Aortic smooth muscle cell (primary cell): ENCODE data around the gene OBSCN. TPM values are rescaled to one million over a fixed set of nuclear protein-coding genes. Genes with fewer than 3 reads are reported as not detected.

ENCODE experiments used
- total RNA-seq: library from RNA; depleted of rRNA; stranded (reverse); fragments of >200 nt; gene quantifications from 2 replicates; pipeline ENCODE4 v1.2.3, GENCODE V29; 2014

OBSCN gene, protein sequence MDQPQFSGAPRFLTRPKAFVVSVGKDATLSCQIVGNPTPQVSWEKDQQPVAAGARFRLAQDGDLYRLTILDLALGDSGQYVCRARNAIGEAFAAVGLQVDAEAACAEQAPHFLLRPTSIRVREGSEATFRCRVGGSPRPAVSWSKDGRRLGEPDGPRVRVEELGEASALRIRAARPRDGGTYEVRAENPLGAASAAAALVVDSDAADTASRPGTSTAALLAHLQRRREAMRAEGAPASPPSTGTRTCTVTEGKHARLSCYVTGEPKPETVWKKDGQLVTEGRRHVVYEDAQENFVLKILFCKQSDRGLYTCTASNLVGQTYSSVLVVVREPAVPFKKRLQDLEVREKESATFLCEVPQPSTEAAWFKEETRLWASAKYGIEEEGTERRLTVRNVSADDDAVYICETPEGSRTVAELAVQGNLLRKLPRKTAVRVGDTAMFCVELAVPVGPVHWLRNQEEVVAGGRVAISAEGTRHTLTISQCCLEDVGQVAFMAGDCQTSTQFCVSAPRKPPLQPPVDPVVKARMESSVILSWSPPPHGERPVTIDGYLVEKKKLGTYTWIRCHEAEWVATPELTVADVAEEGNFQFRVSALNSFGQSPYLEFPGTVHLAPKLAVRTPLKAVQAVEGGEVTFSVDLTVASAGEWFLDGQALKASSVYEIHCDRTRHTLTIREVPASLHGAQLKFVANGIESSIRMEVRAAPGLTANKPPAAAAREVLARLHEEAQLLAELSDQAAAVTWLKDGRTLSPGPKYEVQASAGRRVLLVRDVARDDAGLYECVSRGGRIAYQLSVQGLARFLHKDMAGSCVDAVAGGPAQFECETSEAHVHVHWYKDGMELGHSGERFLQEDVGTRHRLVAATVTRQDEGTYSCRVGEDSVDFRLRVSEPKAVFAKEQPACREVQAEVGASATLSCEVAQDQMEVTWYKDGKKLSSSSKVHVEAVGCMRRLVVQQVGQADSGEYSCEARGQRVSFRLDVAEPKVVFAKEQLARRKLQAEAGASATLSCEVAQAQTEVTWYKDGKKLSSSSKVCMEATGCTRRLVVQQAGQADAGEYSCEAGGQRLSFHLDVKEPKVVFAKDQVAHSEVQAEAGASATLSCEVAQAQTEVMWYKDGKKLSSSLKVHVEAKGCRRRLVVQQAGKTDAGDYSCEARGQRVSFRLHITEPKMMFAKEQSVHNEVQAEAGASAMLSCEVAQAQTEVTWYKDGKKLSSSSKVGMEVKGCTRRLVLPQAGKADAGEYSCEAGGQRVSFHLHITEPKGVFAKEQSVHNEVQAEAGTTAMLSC (N-terminal part only)
- 2.7 and 2.9 TPM in 2 replicates for total RNA-seq

DNA sequence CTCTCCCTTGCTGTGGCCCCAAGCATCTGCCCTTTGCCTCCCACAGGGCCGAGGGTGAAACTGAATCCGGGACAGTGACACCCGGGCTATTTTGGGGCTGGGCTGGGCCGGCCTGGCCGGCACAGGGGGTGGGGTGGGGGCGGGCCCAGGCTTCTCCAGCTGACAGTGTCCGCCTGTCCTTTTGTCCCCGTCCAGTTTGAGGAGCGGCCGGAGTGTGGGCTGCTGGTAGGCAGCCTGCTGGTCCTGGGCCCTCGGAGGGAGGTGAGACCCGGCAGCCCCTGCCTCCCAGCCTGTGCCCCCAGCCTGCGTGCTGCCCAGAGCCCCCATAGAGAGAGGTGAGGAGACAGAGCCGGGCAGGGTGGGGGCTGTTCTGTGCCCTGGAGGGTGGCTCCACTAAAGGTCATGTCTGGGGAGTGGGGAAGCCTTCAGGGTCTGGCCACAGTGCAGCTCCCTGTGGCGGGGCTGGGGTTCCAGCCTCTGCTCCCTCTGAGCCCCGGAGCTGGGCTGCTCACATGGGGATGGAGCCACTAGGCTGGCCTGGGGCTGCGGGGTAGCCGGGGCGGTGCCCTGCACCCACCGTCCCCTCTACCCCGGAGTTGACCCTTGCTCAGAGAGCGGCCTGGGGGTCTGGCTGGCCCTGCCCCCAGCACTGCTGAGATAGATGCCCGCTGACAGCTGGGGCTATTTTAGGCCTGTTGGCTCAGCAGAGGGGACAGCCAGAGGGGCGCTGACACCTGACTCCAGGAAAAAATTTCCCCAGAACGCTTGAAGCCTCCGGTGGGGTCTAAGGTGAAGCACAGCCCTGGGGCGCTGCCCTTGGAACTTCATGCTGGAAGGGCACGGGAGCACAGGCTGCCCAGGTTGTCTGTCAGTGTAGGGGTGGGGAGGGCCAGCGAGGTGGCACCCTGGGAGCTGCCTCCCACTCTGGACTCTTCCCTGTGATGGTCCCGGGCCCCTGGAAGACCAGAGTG, at the start of gene OBSCN:
OBSCN (plus strand) TSS at position 194 of the 971 bp plus-strand sequence. CDS start 3,740 bp downstream, outside the sequence.

DNA sequence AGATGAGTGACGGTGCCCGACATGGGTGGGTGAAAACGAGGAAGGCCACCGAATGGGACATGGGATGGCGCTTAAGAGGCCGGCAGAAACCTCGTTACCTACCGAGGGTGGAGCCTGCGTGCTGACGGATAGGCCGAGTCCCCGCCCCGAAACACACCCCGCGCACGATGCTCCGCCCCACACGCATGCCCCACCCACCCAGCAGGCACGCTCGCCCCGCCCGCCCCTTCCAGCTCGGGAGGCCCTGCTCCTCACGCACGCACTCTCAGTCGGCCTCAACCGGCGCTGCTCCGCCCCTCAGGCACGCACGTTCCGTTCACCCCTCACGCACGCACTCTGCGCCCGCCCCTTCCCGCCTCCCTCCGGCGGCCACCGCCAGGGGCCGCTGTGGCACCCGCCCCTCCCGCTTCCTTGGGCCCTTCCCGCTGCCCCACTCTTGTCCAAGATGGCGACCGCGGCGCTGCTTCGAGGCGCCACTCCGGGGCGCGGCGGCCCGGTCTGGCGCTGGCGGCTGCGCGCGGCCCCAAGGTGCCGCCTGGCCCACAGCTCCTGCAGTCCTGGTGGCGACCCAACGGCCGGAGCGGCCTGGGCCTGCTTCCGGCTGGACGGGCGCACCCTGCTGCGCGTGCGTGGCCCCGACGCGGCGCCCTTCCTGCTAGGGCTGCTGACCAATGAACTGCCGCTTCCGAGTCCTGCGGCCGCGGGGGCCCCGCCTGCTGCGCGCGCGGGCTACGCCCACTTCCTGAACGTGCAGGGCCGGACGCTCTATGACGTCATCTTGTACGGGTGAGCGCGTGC, 42.3 kb upstream of the OBSCN start, which contains the start of gene IBA57:
IBA57 (plus strand) TSS at position 433 of the 798 bp plus-strand sequence; CDS start at position 446, 13 bp downstream.

DNA sequence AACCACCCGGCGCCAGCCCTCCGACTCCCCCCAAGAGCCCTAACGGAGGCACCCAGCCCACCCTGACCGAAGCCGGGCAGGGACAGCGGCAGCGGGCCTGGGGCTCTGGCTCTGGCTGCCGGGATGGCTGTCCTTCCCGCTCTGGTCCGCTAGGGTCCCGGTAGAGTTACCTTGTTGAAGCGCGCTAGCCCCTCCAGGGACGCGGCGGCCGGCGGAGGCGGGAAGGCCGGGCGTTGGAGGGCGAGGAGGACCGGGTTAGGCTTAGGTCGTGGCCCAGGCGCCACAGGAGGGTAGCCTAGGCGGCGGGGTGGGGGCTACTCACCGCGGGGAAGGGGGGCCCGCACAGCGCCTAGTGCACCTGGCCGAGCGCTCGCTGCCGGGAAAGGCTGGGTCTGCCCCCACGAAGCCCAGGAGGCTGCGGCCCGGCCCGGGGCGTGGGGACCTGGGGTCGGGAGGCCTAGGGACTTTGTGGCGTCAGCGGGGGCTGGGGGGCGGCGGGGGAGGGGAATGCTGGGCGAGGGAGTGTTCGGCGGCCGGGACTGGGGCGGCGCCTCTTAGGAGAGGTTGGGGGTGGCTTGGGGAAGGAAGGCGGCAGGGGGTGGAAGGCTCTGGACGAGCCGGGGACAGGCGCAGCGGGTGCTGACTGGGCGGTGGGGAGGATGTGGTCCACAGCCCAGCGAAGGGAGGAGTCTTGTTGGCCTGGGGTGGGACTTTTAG, 208.5 kb downstream of the OBSCN start, which contains the start of gene TRIM17:
TRIM17 (minus strand) TSS at position 645 of the 717 bp plus-strand sequence. CDS start 1,789 bp downstream, outside the sequence.

Other genes with a start within 250 kb of the OBSCN start
- not detected in 2 replicates for gene WNT3A, start 201.0 kb upstream of the OBSCN start, total RNA-seq
- gene ARF1, start 125.3 kb upstream of the OBSCN start, total RNA-seq: 219 and 282 TPM in 2 replicates
- gene C1orf35, start 104.7 kb upstream of the OBSCN start, total RNA-seq: 6.0 and 7.8 TPM in 2 replicates
- gene MRPL55, start 98.7 kb upstream of the OBSCN start, total RNA-seq: 47.8 and 65.7 TPM in 2 replicates
- gene GUK1, start 67.8 kb upstream of the OBSCN start, total RNA-seq: 780 and 785 TPM in 2 replicates
- gene GJC2, start 58.1 kb upstream of the OBSCN start, total RNA-seq: 3.2 and 4.6 TPM in 2 replicates
- gene IBA57, start 42.2 kb upstream of the OBSCN start, total RNA-seq: 3.3 and 3.7 TPM in 2 replicates
- gene TRIM11, start 198.8 kb downstream of the OBSCN start, total RNA-seq: 16.1 and 17.6 TPM in 2 replicates
- 0.12 and 0.13 TPM in 2 replicates for gene TRIM17, start 208.8 kb downstream of the OBSCN start, total RNA-seq